A549 (cell line): ENCODE measurements around the gene FOXRED1.

ENCODE experiments used
- EP300 ChIP-seq, 2 experiments: fragments of >200 bp; sonication (Bioruptor Twin); formaldehyde crosslinking; IDR thresholded peaks; 2 replicates in 1 of 2; 3 replicates in 1 of 2; pipeline ENCODE4 v1.6.1; 2016 to 2017
- ESRRA ChIP-seq: fragments of 150-350 bp; IDR thresholded peaks from 2 replicates; pipeline ENCODE4 v1.6.1; 2014; ENCODE audit warnings: mild to moderate bottlenecking, low read length, borderline replicate concordance
- POLR2A ChIP-seq: IDR thresholded peaks from 2 replicates; pipeline ENCODE4 v1.6.1; 2012; ENCODE audit warnings: mild to moderate bottlenecking, low read length
- RAD21 ChIP-seq, 2 experiments: fragments of >200 bp in 1 of 2; sonication (Bioruptor Twin) in 1 of 2; formaldehyde crosslinking in 1 of 2; IDR thresholded peaks in 1 of 2; conservative IDR thresholded peaks in 1 of 2; 2 replicates in 1 of 2; 3 replicates in 1 of 2; pipeline ENCODE4 v1.6.1; 2012 to 2018; ENCODE audit warnings: inconsistent platforms in 1 of 2
- TF ChIP-seq, protein P1 (sequence below): fragments of >200 bp; sonication (Bioruptor Twin); formaldehyde crosslinking; IDR thresholded peaks from 3 replicates; pipeline ENCODE4 v1.5.1; 2016

DNA sequence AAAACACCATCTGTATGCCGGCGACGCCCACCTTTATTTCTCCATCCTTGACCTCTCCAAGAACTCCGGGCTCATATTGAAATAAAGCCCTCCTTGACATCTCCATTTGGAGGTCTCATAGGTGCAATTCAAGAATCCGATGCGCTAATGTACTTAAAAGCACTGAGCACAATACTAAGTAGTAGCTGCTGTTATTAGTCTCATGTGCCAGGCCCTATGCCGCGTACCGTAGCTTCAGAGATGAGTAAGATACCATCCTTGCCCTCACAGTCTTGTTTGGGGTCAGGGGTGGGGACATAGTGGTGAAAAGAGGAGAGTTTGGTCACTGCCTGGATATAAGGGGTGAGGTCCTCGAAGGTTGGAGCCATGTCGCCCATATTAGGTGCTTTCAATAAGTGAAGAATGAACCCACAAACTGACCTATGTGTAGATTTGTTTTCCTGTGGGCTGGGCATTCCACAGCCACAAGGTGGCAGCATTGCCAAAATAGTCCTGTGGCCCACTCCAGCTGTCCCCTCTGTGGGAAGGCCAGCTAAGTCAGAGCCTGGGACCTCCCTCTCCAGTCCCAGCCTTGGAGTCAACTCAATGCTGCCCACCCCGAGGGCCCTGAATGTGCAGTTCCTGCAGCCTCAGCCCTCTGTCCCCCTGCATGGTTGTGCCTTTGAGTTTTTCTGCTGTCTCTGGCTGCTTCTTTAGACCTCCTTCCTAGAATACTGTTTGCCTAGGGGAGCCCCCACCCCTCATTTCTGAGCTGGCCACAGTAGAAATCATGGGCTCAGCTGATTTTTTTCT is 41.4 kb downstream of the FOXRED1 start:
- no peak for TF ChIP-seq ESRRA
- TF ChIP-seq RAD21 (conservative IDR thresholded peaks at IDR 0.05 in 1 of 2, IDR thresholded peaks at IDR 0.05 in 1 of 2), result peak; percentile 79 to 87
- TF ChIP-seq POLR2A, result no peak
- TF ChIP-seq, protein P1, sequence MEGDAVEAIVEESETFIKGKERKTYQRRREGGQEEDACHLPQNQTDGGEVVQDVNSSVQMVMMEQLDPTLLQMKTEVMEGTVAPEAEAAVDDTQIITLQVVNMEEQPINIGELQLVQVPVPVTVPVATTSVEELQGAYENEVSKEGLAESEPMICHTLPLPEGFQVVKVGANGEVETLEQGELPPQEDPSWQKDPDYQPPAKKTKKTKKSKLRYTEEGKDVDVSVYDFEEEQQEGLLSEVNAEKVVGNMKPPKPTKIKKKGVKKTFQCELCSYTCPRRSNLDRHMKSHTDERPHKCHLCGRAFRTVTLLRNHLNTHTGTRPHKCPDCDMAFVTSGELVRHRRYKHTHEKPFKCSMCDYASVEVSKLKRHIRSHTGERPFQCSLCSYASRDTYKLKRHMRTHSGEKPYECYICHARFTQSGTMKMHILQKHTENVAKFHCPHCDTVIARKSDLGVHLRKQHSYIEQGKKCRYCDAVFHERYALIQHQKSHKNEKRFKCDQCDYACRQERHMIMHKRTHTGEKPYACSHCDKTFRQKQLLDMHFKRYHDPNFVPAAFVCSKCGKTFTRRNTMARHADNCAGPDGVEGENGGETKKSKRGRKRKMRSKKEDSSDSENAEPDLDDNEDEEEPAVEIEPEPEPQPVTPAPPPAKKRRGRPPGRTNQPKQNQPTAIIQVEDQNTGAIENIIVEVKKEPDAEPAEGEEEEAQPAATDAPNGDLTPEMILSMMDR, result peak; percentile 70
- no peak for TF ChIP-seq EP300 (IDR thresholded peaks at IDR 0.05)
